ENCODE data around the gene SEMA4B.

GRCh38 chr15:90228960-90229359 is 27.8 kb downstream of the SEMA4B start:
- TF ChIP-seq, protein P1, sequence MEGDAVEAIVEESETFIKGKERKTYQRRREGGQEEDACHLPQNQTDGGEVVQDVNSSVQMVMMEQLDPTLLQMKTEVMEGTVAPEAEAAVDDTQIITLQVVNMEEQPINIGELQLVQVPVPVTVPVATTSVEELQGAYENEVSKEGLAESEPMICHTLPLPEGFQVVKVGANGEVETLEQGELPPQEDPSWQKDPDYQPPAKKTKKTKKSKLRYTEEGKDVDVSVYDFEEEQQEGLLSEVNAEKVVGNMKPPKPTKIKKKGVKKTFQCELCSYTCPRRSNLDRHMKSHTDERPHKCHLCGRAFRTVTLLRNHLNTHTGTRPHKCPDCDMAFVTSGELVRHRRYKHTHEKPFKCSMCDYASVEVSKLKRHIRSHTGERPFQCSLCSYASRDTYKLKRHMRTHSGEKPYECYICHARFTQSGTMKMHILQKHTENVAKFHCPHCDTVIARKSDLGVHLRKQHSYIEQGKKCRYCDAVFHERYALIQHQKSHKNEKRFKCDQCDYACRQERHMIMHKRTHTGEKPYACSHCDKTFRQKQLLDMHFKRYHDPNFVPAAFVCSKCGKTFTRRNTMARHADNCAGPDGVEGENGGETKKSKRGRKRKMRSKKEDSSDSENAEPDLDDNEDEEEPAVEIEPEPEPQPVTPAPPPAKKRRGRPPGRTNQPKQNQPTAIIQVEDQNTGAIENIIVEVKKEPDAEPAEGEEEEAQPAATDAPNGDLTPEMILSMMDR (IDR thresholded peaks at IDR 0.05; ENCODE audit: low read depth, low read length, poor library complexity, severe bottlenecking), result no peak
- TF ChIP-seq EZH2phosphoT487 (IDR thresholded peaks at IDR 0.05; ENCODE audit: borderline replicate concordance, low read length), result no peak
